ENCODE measurements around the gene XYLT2. TPM values are rescaled to one million over a fixed set of nuclear protein-coding genes. Genes with fewer than 3 reads are reported as not detected.
A peak's percentile ranks its signal among the peaks of the same experiment; 100 is the strongest.

The XYLT2 gene
- total RNA-seq (2021): 24.0 and 26.4 TPM in 2 replicates
- long read RNA-seq, transcript XYLT2-201 (11 exons, 3,507 nt): major isoform, 63 of 95 reads
- long read RNA-seq, transcript XYLT2-202 (10 exons, 3,267 nt): minor isoform, 5 of 95 reads
- long read RNA-seq, partial matches to known transcripts: 12 of 95 reads
- long read RNA-seq, other reads (novel, unspliced or antisense): 13 of 95 reads

- WGBS (ENCODE audit: extremely low coverage, insufficient read length, low lambda C conversion rate): no CpG with 5 or more reads among the region's 87 CpGs
These were observed at the start of gene XYLT2 for GRCh38 chr17:50345432-50346312. XYLT2 (plus strand) TSS chr17:50346126; CDS start chr17:50346141, 15 bp downstream.

More at GRCh38 chr17:50345432-50346312, at the start of gene XYLT2:
- no peaks in the 10 kb centered on the region; a peak in 1 of 7 replicates for H3K36me3 Mint-ChIP-seq (ENCODE audit: insufficient read depth in 1 of 3, low read depth in 3 of 3)
- Histone ChIP-seq H3K56ac (ENCODE audit: insufficient read length, low read depth, low read length) (no peak within 1 kb of the TSS), H2BK12ac (ENCODE audit: insufficient read length, low read depth, low read length) (no peak within 1 kb of the TSS), H2BK15ac (ENCODE audit: low read depth, low read length) (no peak within 1 kb of the TSS), H4K8ac (replicated peaks; ENCODE audit: insufficient read length, low read depth, low read length) (no peak within 1 kb of the TSS), H2BK120ac (ENCODE audit: low read depth, low read length, poor library complexity, severe bottlenecking) (no peak within 1 kb of the TSS), H3K4ac (ENCODE audit: low read depth, low read length) (no peak within 1 kb of the TSS), H3K79me1 (ENCODE audit: insufficient read depth, low read depth, low read length, poor library complexity, severe bottlenecking) (no peaks in the 10 kb centered on the region), H2AFZ (ENCODE audit: low read length) (no peak within 1 kb of the TSS), H2BK20ac (ENCODE audit: low read depth, low read length, poor library complexity, severe bottlenecking) (no peak within 1 kb of the TSS), H4K91ac (ENCODE audit: insufficient read length, low read depth, low read length) (no peak within 1 kb of the TSS), H3K9me3 (ENCODE audit: control insufficient read depth, low read depth, low read length) (no peaks in the 10 kb centered on the region), H3T11ph (ENCODE audit: low read length) (no peak within 1 kb of the TSS), H3K27ac (ENCODE audit: insufficient read length, low read depth, low read length) (no peak within 1 kb of the TSS), H3K79me2 (ENCODE audit: insufficient read depth, low read length) (no peaks in the 10 kb centered on the region), H3K27me3 (ENCODE audit: insufficient read depth, low read length) (no peaks in the 10 kb centered on the region; the same call in 1 of the 2 replicates), H3K18ac (ENCODE audit: insufficient read length, low read depth, low read length) (peak within 1 kb of the TSS; percentile 97), H4K5ac (ENCODE audit: insufficient read length, low read depth, low read length) (no peak within 1 kb of the TSS), H3K4me2 (ENCODE audit: insufficient read depth, insufficient read length, low read length) (peak within 1 kb of the TSS; percentile 66), H3K14ac (ENCODE audit: insufficient read depth, low read length) (peak within 1 kb of the TSS; percentile 95), H3K23me2 (ENCODE audit: insufficient read length, low read depth, low read length, poor library complexity, severe bottlenecking) (peaks cover 9% of the 10 kb centered on the region), H3K4me1 (ENCODE audit: insufficient read depth, low read length) (peaks cover 2% of the 10 kb centered on the region; the same call in 1 of the 2 replicates), H3K9ac (ENCODE audit: extremely low read depth, insufficient read length, low read length) (peak within 1 kb of the TSS; percentile 79), H2BK5ac (ENCODE audit: insufficient read length, low read length) (no peak within 1 kb of the TSS), H4K20me1 (ENCODE audit: control insufficient read depth, insufficient read depth, insufficient read length) (no peaks in the 10 kb centered on the region), H3K23ac (ENCODE audit: insufficient read length, low read depth, low read length) (no peak within 1 kb of the TSS), H2AK5ac (ENCODE audit: insufficient read length, low read length) (no peak within 1 kb of the TSS)
- H3K9me3 Mint-ChIP-seq: peaks cover 0 to 3% of the 10 kb centered on the region in 2 experiments; a peak in 1 of 5 replicates
- H3K4me1 Mint-ChIP-seq: peaks cover 27 to 30% of the 10 kb centered on the region in 2 experiments
- H3K27ac Mint-ChIP-seq: peak within 1 kb of the TSS in 2 of 3 experiments; percentile 59 to 96; a peak in 5 of 7 replicates
- peak; percentile 89 for DNase-seq
- peaks cover 16% of the 10 kb centered on the region for H3K27me3 Mint-ChIP-seq (ENCODE audit: low read depth)
- H3K4me3 Mint-ChIP-seq: peak within 1 kb of the TSS; percentile 94 to 96
- no peak for TF ChIP-seq CTCF (conservative IDR thresholded peaks at IDR 0.05)
